T-cell (primary cell): ENCODE measurements around the gene SNRNP200. TPM values are rescaled to one million over a fixed set of nuclear protein-coding genes. Genes with fewer than 3 reads are reported as not detected.

Experiments
- ATAC-seq, 4 experiments: fragments of 200-7000 bp in 3 of 4; fragments of 150-1000 bp in 1 of 4; cut with Tn5 transposase; replicated peaks in 1 of 4; 1 replicate in 3 of 4; 2 replicates in 1 of 4; pipeline ENCODE4 v1.10.0; 2021; ENCODE audit warnings: moderate library complexity in 3 of 4, mild to moderate bottlenecking in 2 of 4, moderate number of reproducible peaks in 1 of 4
- CTCF ChIA-PET, 2 donors: fragments of 300-600 bp; sonication (Branson Sonifier 250); formaldehyde crosslinking; loops; one replicate each; lab custom pipeline; 2022; ENCODE audit warnings: antibody characterized with exemption in 2 of 2; lab: Charles Lee
- POLR2A ChIA-PET, 2 donors: fragments of 300-600 bp; sonication (Branson Sonifier 250); formaldehyde crosslinking; loops; one replicate each; lab custom pipeline; 2022; ENCODE audit warnings: antibody characterized with exemption in 2 of 2; lab: Charles Lee
- DNase-seq, 35 experiments: peaks; one replicate each; pipeline versions ENCODE4 v3.0.0 to v3.0.0-alpha.2; 2013 to 2023
- H3K27ac ChIP-seq: one replicate; pipeline ENCODE4 v1.5.1; 2013; ENCODE audit warnings: low read length
- H3K27me3 ChIP-seq, 2 experiments: replicated peaks in 1 of 2; 1 replicate in 1 of 2; 2 replicates in 1 of 2; pipeline versions ENCODE4 v1.6.1 to v1.7.0; 2013; ENCODE audit warnings: low read length in 1 of 2, mixed read lengths in 1 of 2; ENCODE audit not compliant: control insufficient read depth in 2 of 2, insufficient read depth in 2 of 2; ENCODE audit errors: extremely low read depth in 1 of 2
- H3K36me3 ChIP-seq, 2 donors: 1 replicate in 1 of 2; 2 replicates in 1 of 2; pipeline versions ENCODE4 v1.6.1 to v1.7.0; 2013; ENCODE audit warnings: low read length in 1 of 2; ENCODE audit not compliant: control insufficient read depth in 2 of 2, insufficient read depth in 1 of 2; ENCODE audit errors: extremely low read depth in 1 of 2
- H3K4me1 ChIP-seq, 2 experiments: 1 replicate in 1 of 2; 2 replicates in 1 of 2; pipeline versions ENCODE4 v1.6.1 to v1.7.0; 2013; ENCODE audit warnings: low read length in 2 of 2, mixed read lengths in 1 of 2; ENCODE audit not compliant: insufficient read depth in 2 of 2, control insufficient read depth in 1 of 2; ENCODE audit errors: extremely low read depth in 1 of 2
- H3K4me3 ChIP-seq, 2 donors: 1 replicate in 1 of 2; 2 replicates in 1 of 2; pipeline versions ENCODE4 v1.5.1 to v1.7.0; 2013; ENCODE audit warnings: mild to moderate bottlenecking in 2 of 2, low read length in 1 of 2, moderate library complexity in 1 of 2; ENCODE audit not compliant: control insufficient read depth in 1 of 2; ENCODE audit errors: extremely low read depth in 1 of 2
- H3K9me3 ChIP-seq: 2 replicates; pipeline ENCODE4 v1.7.0; 2013
- H3K27ac Mint-ChIP-seq, 2 donors: one replicate each; pipeline ENCODE4 v1.8.0; 2020 to 2021; ENCODE audit warnings: mild to moderate bottlenecking in 2 of 2, mixed read lengths in 2 of 2
- H3K27me3 Mint-ChIP-seq, 2 donors: one replicate each; pipeline ENCODE4 v1.8.0; 2021 to 2022; ENCODE audit warnings: mixed read lengths in 2 of 2
- H3K36me3 Mint-ChIP-seq: one replicate; pipeline ENCODE4 v1.8.0; 2021; ENCODE audit warnings: mixed read lengths
- H3K4me1 Mint-ChIP-seq, 3 donors: one replicate each; pipeline ENCODE4 v1.8.0; 2020 to 2022; ENCODE audit warnings: mixed read lengths in 3 of 3, mild to moderate bottlenecking in 1 of 3
- H3K4me3 Mint-ChIP-seq, 3 donors: one replicate each; pipeline ENCODE4 v1.8.0; 2020 to 2022; ENCODE audit warnings: mild to moderate bottlenecking in 3 of 3, mixed read lengths in 3 of 3, moderate library complexity in 3 of 3
- H3K9me3 Mint-ChIP-seq, 3 donors: one replicate each; pipeline ENCODE4 v1.8.0; 2020 to 2022; ENCODE audit warnings: mixed read lengths in 3 of 3
- WGBS: methylation state at CpG from one replicate; pipeline ENCODE4 v1.1.5; 2013; ENCODE audit warnings: missing lambda C conversion rate; ENCODE audit not compliant: insufficient coverage; 5-methylcytosine and 5-hydroxymethylcytosine counted together
- total RNA-seq, 35 experiments: library from RNA in 6 of 35; stranded (reverse) in 6 of 35; fragments of 120-200 nt in 1 of 35; gene quantifications; one replicate each; pipeline versions ENCODE4 v1.2.1 to v1.2.4 and lab custom pipeline; 2013 to 2026

SNRNP200 gene
- total RNA-seq, 5 donors from 2014 or later (not counting 1 experiment from before 2014, with no cell fraction given): 200 to 254 (median 203) TPM

- ChIA-PET POLR2A (no interaction called here), CTCF (no interaction called here)
- Histone ChIP-seq H3K36me3 (no peaks in the 10 kb centered on the region), H3K4me3 (no peak overlapping the region), H3K4me1 (peaks cover 9 to 26% of the 10 kb centered on the region in 2 experiments), H3K27ac (no peak overlapping the region), H3K27me3 (no peaks in the 10 kb centered on the region), H3K9me3 (no peaks in the 10 kb centered on the region)
- H3K36me3 Mint-ChIP-seq: peaks cover 4% of the 10 kb centered on the region
- WGBS: 98% methylated on average over 7 of the region's 9 CpGs
- peaks cover 29 to 32% (median 30%) of the 10 kb centered on the region in 3 donors for H3K4me1 Mint-ChIP-seq
- no peaks in the 10 kb centered on the region for H3K9me3 Mint-ChIP-seq
- ATAC-seq (no peak), DNase-seq (no peak)
- H3K4me3 Mint-ChIP-seq: no peak overlapping the region
- H3K27me3 Mint-ChIP-seq: no peaks in the 10 kb centered on the region
- H3K27ac Mint-ChIP-seq: peak overlapping the region in 1 of 2 donors; percentile 6
Observed at GRCh38 chr2:96239745-96240264, 65.5 kb downstream of the SNRNP200 start.

- ATAC-seq (no peak), DNase-seq (no peak)
- ChIA-PET POLR2A (no interaction called here), CTCF (no interaction called here)
- H3K4me1 Mint-ChIP-seq: peaks cover 26 to 30% (median 28%) of the 10 kb centered on the region in 3 donors
- Histone ChIP-seq H3K4me1 (peaks cover 9 to 26% of the 10 kb centered on the region in 2 experiments), H3K9me3 (no peaks in the 10 kb centered on the region), H3K27me3 (no peaks in the 10 kb centered on the region), H3K36me3 (no peaks in the 10 kb centered on the region), H3K4me3 (no peak overlapping the region), H3K27ac (no peak overlapping the region)
- no peaks in the 10 kb centered on the region for H3K9me3 Mint-ChIP-seq
- no peak overlapping the region for H3K4me3 Mint-ChIP-seq
- H3K27me3 Mint-ChIP-seq: no peaks in the 10 kb centered on the region
- peaks cover 4% of the 10 kb centered on the region for H3K36me3 Mint-ChIP-seq
- no peak overlapping the region for H3K27ac Mint-ChIP-seq
- WGBS: 83% methylated on average over 2 of the region's 3 CpGs
Observed at GRCh38 chr2:96239091-96239490, 66.3 kb downstream of the SNRNP200 start.

- no CpG with 5 or more reads among the region's 3 CpGs for WGBS
- Mint-ChIP-seq H3K4me1 (peaks cover 26 to 30% (median 29%) of the 10 kb centered on the region in 3 donors), H3K27ac (no peak overlapping the region), H3K4me3 (no peak overlapping the region), H3K27me3 (no peaks in the 10 kb centered on the region), H3K9me3 (no peaks in the 10 kb centered on the region), H3K36me3 (peaks cover 4% of the 10 kb centered on the region)
- no peak for DNase-seq
- CTCF ChIA-PET: no interaction called here
- Histone ChIP-seq H3K36me3 (no peaks in the 10 kb centered on the region), H3K9me3 (no peaks in the 10 kb centered on the region), H3K27ac (no peak overlapping the region), H3K4me1 (peaks cover 9 to 25% of the 10 kb centered on the region in 2 experiments), H3K27me3 (no peaks in the 10 kb centered on the region), H3K4me3 (no peak overlapping the region)
- POLR2A ChIA-PET: no interaction called here
- ATAC-seq: no peak
Observed at GRCh38 chr2:96238266-96238665, 67.1 kb downstream of the SNRNP200 start.

- Histone ChIP-seq H3K27me3 (no peaks in the 10 kb centered on the region), H3K4me3 (no peak overlapping the region), H3K9me3 (no peaks in the 10 kb centered on the region), H3K27ac (no peak overlapping the region), H3K4me1 (peaks cover 3 to 12% of the 10 kb centered on the region in 2 experiments), H3K36me3 (no peaks in the 10 kb centered on the region)
- ATAC-seq: no peak
- Mint-ChIP-seq H3K27me3 (no peaks in the 10 kb centered on the region), H3K4me3 (no peak overlapping the region), H3K36me3 (peaks cover 4% of the 10 kb centered on the region), H3K9me3 (no peaks in the 10 kb centered on the region), H3K27ac (no peak overlapping the region), H3K4me1 (peaks cover 13 to 16% (median 16%) of the 10 kb centered on the region in 3 donors)
- POLR2A ChIA-PET: no interaction called here
- no CpG with 5 or more reads among the region's 1 CpG for WGBS
- no peak for DNase-seq
- CTCF ChIA-PET: no interaction called here
Observed at GRCh38 chr2:96236882-96237281, 68.5 kb downstream of the SNRNP200 start.

GRCh38 chr2:96233880-96234316, 71.4 kb downstream of the SNRNP200 start:
- CTCF ChIA-PET: no interaction called here
- 100% methylated on average over 3 of the region's 4 CpGs for WGBS
- Histone ChIP-seq H3K4me3 (no peak overlapping the region), H3K27ac (no peak overlapping the region), H3K4me1 (no peaks in the 10 kb centered on the region), H3K27me3 (no peaks in the 10 kb centered on the region), H3K36me3 (no peaks in the 10 kb centered on the region), H3K9me3 (no peaks in the 10 kb centered on the region)
- no peaks in the 10 kb centered on the region for H3K9me3 Mint-ChIP-seq
- H3K4me1 Mint-ChIP-seq: peaks cover 0 to 2% (median 0%) of the 10 kb centered on the region in 3 donors
- H3K36me3 Mint-ChIP-seq: peaks cover 7% of the 10 kb centered on the region
- no peak for ATAC-seq
- H3K27me3 Mint-ChIP-seq: no peaks in the 10 kb centered on the region
- no peak for DNase-seq
- no peak overlapping the region for H3K4me3 Mint-ChIP-seq
- H3K27ac Mint-ChIP-seq: no peak overlapping the region
- POLR2A ChIA-PET: interaction anchor here (0.5 to 0.6 kb wide), 2 partner anchors 52 to 55 kb away, joined by 3 to 6 read pairs; no protein-coding TSS in a partner anchor

GRCh38 chr2:96233436-96233835, 71.9 kb downstream of the SNRNP200 start:
- no peaks in the 10 kb centered on the region for H3K27me3 ChIP-seq
- ATAC-seq (no peak), DNase-seq (no peak)
- Mint-ChIP-seq H3K27ac (no peak overlapping the region), H3K27me3 (no peaks in the 10 kb centered on the region), H3K9me3 (no peaks in the 10 kb centered on the region), H3K4me3 (no peak overlapping the region), H3K4me1 (peaks cover 0 to 2% (median 0%) of the 10 kb centered on the region in 3 donors), H3K36me3 (peaks cover 7% of the 10 kb centered on the region)
- no peaks in the 10 kb centered on the region for H3K9me3 ChIP-seq
- no CpG with 5 or more reads among the region's 6 CpGs for WGBS
- no peak overlapping the region for H3K4me3 ChIP-seq
- H3K36me3 ChIP-seq: no peaks in the 10 kb centered on the region
- H3K27ac ChIP-seq: no peak overlapping the region
- H3K4me1 ChIP-seq: no peaks in the 10 kb centered on the region
- ChIA-PET CTCF (no interaction called here), POLR2A (no interaction called here)
